ENCODE measurements around the gene BGN.

BGN gene

GRCh38 chrX:153455571-153455970, 39.2 kb upstream of the BGN start:
- no peak for TF ChIP-seq POLR2A (IDR thresholded peaks at IDR 0.05; ENCODE audit: low read length)
- TF ChIP-seq GATA1 (IDR thresholded peaks at IDR 0.05; ENCODE audit: low read depth, low read length), result no peak
- no peak for DNase-seq

- TF ChIP-seq POLR2A (IDR thresholded peaks at IDR 0.05; ENCODE audit: low read length) (no peak), GATA1 (IDR thresholded peaks at IDR 0.05; ENCODE audit: low read depth, low read length) (no peak)
- no peak for DNase-seq
These were observed 38.6 kb upstream of the BGN start for GRCh38 chrX:153456161-153456560.

GRCh38 chrX:153456704-153457103, 38.1 kb upstream of the BGN start:
- DNase-seq, result no peak
- no peak for TF ChIP-seq GATA1 (IDR thresholded peaks at IDR 0.05; ENCODE audit: low read depth, low read length)
- TF ChIP-seq POLR2A (IDR thresholded peaks at IDR 0.05; ENCODE audit: low read length), result no peak

DNA sequence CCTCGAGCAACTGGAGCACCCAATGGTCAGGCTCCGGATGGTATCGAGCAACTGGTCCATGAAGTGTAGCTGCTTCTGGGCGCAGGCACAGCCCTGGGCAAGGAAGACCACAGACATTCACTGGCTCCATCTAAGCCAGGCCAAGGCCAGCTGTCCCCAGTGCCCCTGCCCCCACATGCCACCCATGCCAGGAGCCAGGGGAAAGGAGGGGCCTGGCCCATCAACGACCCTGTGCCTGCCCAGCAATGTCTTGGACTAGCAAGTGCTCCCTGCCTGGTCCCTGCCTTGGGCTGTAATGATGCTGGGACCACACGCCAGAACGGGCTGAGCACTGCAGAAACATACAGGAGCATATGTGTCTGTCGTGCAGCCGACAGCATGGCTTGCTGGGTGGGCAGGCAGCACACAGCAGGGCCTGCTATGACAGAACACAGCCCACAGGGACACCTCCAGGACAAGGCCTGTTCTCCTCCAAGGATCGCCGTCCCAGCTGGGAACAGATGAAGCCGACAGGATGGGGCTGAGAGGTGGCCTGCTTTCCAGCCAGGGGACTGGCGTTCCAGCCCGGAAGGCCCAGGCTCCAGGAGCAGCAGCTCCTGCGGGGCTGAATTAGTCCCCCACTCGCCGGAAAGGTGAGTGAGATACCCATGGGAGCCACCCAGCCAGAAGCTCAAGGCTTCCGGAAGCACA, 37.5 kb upstream of the BGN start:
- no peak for DNase-seq
- TF ChIP-seq POLR2A (IDR thresholded peaks at IDR 0.05; ENCODE audit: low read length) (no peak), GATA1 (IDR thresholded peaks at IDR 0.05; ENCODE audit: low read depth, low read length) (no peak)

DNA sequence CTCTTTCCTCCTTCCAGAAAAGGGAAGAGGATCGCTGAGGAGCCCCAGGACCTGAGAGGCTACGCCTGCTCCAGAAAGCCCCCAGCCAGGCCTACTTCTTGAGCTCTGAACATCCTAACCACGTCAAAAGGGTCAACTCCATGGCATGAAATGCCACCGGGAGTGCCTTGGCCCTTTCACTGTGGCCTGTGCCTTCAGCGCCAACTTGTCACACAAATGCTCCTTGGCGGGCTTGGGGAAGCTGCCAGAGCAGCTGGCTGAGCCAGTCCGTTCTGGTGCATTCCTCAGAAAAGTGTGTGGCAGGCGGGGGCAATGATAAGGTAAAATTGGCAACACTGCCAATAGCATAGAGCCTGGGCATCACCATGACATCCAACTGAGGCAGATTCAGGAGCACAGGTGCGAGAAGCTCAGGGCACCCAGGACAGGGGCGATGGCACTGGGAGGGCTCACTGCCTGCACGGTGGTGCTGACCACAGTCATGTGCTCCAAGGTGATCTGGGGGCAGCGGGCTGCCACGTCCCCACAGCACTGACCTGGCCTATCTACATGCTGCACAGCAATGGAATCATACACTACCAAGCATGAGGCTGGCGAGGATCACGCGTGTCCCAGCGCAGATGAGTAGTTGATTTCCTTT, 36.8 kb upstream of the BGN start:
- TF ChIP-seq POLR2A (IDR thresholded peaks at IDR 0.05; ENCODE audit: low read length) (no peak), GATA1 (IDR thresholded peaks at IDR 0.05; ENCODE audit: low read depth, low read length) (no peak)

GRCh38 chrX:153458476-153458875, 36.3 kb upstream of the BGN start:
- TF ChIP-seq GATA1 (IDR thresholded peaks at IDR 0.05; ENCODE audit: low read depth, low read length) (no peak), POLR2A (IDR thresholded peaks at IDR 0.05; ENCODE audit: low read length) (no peak)
- no peak for DNase-seq

More for the DNA sequence above, 36.8 kb upstream of the BGN start:
- no peak for DNase-seq

GRCh38 chrX:153459986-153460385, 34.8 kb upstream of the BGN start:
- no peak for DNase-seq
- TF ChIP-seq GATA1 (IDR thresholded peaks at IDR 0.05; ENCODE audit: low read depth, low read length), result no peak
- TF ChIP-seq POLR2A (IDR thresholded peaks at IDR 0.05; ENCODE audit: low read length), result no peak

DNA sequence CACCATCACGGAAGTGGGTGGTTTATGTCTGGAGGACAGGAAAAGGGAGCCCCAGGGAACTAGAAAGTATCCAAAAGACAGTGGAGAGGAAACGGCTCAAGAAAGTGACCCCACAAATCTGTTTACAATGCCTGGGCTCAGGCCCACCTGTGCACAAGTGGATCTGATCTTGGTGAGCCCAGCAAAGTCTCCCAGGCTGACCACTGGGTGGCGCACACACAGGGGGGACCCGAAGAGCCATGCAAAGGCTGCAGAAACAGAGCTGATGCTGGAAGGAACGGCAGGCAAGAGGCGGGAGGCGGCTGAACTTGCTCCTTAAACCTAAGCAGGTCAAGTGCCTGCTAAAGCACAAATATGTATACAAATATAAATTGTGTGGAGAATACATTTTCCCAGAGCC, 34.0 kb upstream of the BGN start:
- DNase-seq, result peak; percentile 38 to 62
- no peak for TF ChIP-seq POLR2A (IDR thresholded peaks at IDR 0.05; ENCODE audit: low read length)

GRCh38 chrX:153462291-153462690, 32.5 kb upstream of the BGN start:
- no peak for DNase-seq
- no peak for TF ChIP-seq GATA1 (IDR thresholded peaks at IDR 0.05; ENCODE audit: low read depth, low read length)
- TF ChIP-seq POLR2A (IDR thresholded peaks at IDR 0.05; ENCODE audit: low read length), result no peak

- DNase-seq, result no peak
- TF ChIP-seq POLR2A (IDR thresholded peaks at IDR 0.05; ENCODE audit: low read length), result no peak
- no peak for TF ChIP-seq GATA1 (IDR thresholded peaks at IDR 0.05; ENCODE audit: low read depth, low read length)
These were observed 31.7 kb upstream of the BGN start for GRCh38 chrX:153463031-153463430.

- TF ChIP-seq GATA1 (IDR thresholded peaks at IDR 0.05; ENCODE audit: low read depth, low read length) (no peak), POLR2A (IDR thresholded peaks at IDR 0.05; ENCODE audit: low read length) (no peak)
- DNase-seq, result no peak
These were observed 31.2 kb upstream of the BGN start for GRCh38 chrX:153463556-153463955.

- DNase-seq, result no peak
- no peak for TF ChIP-seq POLR2A (IDR thresholded peaks at IDR 0.05; ENCODE audit: low read length)
- TF ChIP-seq GATA1 (IDR thresholded peaks at IDR 0.05; ENCODE audit: low read depth, low read length), result no peak
These were observed 30.7 kb upstream of the BGN start for GRCh38 chrX:153464116-153464515.

GRCh38 chrX:153465691-153466380, 28.9 kb upstream of the BGN start:
- TF ChIP-seq GATA1 (IDR thresholded peaks at IDR 0.05; ENCODE audit: low read depth, low read length), result no peak
- no peak for TF ChIP-seq POLR2A (IDR thresholded peaks at IDR 0.05; ENCODE audit: low read length)
- no peak for DNase-seq

GRCh38 chrX:153468008-153468580, 26.7 kb upstream of the BGN start:
- no peak for DNase-seq
- no peak for TF ChIP-seq GATA1 (IDR thresholded peaks at IDR 0.05; ENCODE audit: low read depth, low read length)
- no peak for TF ChIP-seq POLR2A (IDR thresholded peaks at IDR 0.05; ENCODE audit: low read length)

Measured in erythroblast (primary cell).